GM19468 (cell line): Measurements from ENCODE around the gene NFIA.

Source experiments
- ATAC-seq: cut with Tn5 transposase; IDR thresholded peaks from one replicate; pipeline ENCODE4 v1.9.1; 2021; ENCODE audit warnings: mild to moderate bottlenecking, moderate library complexity, moderate number of reproducible peaks; ENCODE audit not compliant: unreplicated experiment; ENCODE audit errors: extremely low read depth

The NFIA gene

DNA sequence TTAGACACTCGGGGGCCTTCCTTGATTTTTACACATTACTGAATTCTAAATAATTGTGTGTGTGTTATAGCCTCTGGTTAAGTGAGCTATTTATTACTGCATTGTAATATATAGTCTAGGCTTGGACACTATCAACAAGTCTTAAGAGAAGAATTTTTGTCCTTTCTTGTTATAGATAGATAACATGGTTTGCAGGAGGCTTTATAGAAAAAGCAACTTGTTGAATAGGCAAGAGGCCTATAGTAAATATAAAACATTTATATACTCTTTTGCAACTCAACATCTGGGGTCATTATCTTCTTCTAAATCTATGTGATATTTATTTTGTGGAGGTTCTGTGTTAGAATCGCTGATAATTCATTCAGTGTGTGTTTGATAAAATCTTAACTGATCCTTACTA is 293.8 kb downstream of the NFIA start:
- ATAC-seq, result no peak

- no peak for ATAC-seq
Observed at GRCh38 chr1:61377242-61377958, 295.0 kb downstream of the NFIA start.

GRCh38 chr1:61378494-61379180 is 296.3 kb downstream of the NFIA start:
- no peak for ATAC-seq

- ATAC-seq, result no peak
Observed at GRCh38 chr1:61379693-61380092, 297.3 kb downstream of the NFIA start.

DNA sequence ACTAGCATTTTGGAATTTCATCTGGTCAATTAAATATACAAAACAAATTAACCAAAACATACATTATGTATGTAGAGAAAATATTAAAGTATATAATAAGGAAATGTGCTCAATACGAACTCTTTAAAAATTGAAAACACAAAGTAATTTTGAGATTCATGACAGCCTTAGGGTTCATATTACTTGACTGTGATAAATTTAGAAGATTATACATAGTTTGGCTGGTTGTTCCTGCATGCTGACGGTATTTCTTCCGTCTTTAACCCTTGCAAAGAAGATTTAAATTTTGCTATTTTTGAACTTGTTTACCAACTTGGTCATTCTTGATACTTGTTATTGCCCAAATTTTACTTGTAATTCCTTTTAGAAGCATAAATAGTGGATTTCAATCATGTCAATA is 298.2 kb downstream of the NFIA start:
- ATAC-seq, result no peak

- no peak for ATAC-seq
Observed at GRCh38 chr1:61386323-61386722, 304.0 kb downstream of the NFIA start.

GRCh38 chr1:61386770-61387169 is 304.4 kb downstream of the NFIA start:
- no peak for ATAC-seq

DNA sequence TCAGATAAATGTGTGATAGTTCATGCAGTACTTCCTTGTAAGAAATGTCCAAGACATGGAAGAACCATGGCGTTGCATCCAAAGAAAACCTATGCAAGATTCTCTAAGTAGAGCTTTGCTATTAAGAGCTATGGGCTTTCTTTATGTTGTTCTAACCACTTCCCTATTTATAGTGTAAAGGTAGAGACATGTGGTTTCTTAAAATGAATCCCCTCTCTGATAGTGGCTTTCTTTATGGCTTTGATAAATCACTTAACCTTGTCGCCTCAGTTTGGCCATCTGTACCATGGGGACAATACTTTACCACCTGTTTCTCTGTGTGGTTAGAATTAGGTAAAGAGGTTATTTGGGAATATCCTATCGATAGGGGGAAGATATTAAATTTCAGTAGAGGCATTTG is 305.5 kb downstream of the NFIA start:
- no peak for ATAC-seq

GRCh38 chr1:61388566-61388965 is 306.2 kb downstream of the NFIA start:
- ATAC-seq, result no peak

DNA sequence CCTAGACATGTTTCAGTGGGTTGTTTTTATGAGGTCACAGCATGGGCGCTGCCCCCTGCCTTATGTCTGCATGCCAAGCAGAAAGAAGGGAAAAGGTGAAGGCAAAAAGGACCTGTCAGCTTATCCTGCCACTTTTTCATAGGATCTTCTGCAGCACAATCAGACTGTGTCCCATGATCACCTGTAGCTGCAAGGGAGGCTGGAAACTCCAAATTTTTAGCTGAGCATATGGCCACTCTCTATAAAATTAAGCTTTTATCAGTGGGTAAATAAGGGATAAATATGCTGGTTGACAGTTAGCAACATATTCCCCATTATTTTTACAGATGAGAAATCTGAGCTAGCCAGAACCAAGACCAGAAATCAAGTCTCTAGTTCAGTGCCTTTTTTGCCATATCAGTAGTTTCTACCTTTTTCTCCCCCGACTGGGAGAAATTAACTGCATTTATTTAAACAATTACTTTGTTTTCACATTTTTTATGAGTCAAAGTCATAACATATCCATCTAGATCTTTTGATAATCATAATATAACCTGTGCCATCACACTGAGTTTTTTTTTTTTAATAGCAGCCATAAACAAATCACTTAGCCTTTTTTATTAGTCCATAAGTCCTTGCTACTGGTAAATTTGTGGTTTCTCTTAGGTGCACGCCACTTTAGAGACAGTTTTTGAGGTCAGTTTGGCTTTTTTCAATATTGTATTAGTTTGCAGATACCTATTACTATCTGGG is 307.0 kb downstream of the NFIA start:
- ATAC-seq, result no peak

- ATAC-seq, result no peak
Observed at GRCh38 chr1:61389926-61390845, 307.8 kb downstream of the NFIA start.

GRCh38 chr1:61391730-61392129 is 309.4 kb downstream of the NFIA start:
- no peak for ATAC-seq

GRCh38 chr1:61392409-61393242 is 310.3 kb downstream of the NFIA start:
- no peak for ATAC-seq

- no peak for ATAC-seq
Observed at GRCh38 chr1:61393575-61393974, 311.2 kb downstream of the NFIA start.

DNA sequence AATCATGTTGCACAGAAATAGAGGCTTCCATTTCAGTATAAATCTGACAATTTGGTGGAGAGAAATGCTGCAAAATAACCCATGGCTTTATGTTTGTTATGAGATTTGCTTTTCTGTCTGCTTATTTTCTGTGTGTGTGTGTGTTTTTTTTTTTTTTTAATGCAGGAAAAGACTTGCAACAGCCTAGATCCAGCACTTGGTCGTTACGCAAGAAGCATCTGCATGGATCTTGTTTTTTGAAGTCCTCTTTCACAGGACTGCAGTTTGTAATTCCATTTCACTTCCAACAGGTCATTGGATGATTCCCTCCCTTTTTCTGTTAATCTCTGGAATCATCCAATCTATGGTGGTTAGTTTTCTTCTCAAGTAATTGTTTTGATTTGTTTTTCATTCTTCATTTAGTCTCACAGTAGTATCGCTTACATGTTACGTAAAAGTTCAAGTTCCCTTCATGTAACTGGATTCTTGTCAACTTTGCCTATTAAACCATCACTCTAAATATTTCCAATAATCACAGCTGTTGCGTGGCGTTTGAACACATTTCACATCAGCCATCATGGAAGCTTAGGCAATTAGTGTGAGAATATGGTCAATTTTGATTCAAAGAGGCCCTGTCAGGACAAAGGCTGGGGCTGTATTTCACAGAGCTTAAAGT is 312.9 kb downstream of the NFIA start:
- no peak for ATAC-seq

DNA sequence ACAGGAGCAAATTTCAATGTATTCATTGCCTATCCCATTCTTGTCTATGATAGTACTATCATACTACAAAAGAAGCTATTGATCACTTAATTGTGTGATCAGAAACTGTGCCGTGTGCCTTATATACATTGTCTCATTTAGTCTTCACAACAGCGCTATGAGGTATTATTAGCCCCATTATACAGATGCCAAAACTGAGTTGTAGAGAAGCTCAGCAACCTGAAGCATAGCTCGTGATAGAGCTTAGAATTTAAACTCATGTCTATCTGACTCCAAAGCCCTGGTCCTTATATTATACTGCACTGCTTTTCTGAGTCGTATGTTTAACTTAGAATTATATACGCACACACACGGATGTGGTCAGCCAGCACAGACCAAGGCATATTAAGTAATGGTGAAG is 315.1 kb downstream of the NFIA start:
- no peak for ATAC-seq

GRCh38 chr1:61397935-61398334 is 315.6 kb downstream of the NFIA start:
- no peak for ATAC-seq

DNA sequence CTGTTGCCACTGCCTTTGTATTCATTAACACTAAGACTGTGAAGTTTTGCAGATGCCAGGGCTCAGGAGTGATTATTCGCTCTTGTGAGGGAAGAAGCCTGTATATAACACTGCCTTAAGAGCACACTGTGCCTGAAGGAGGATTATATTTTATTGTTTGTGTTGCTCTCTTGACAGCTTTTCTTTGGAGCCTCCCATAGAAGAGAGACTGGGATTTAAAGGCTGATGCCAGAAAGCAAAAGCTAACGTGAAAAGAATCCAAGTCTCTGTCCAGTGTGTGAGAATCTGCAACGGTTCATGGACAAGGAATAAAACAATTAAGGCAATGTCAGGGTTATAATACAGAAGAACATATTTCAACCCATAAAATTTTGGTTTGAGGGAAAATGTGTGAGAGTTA is 316.8 kb downstream of the NFIA start:
- ATAC-seq, result no peak
